Measurements from ENCODE around the gene SHC3.

SHC3 gene

DNA sequence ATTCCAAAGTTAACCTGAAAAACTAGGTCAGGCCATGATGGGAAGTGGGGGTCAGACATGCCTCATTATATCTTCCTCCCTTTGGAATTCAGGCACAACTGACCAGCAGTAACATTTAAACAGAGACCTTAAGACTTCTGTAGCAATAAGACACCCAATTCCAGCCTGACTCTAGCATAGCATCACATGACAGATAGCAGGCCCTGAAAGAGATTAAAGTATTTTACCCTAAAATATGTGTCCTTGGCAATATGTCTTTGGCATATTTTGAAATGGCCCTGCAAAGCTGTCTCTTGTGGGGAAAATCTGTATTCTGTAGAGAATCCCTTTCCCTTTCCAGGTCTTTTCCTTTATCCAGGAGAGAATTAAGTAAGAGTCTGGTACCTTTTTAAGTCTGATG is 153.1 kb downstream of the SHC3 start:
- in situ Hi-C loops (cut with HindIII; ENCODE audit: low sequenced_read_pairs): no loop called here
- DNase-seq (ENCODE audit: low read depth): no peak
- TF ChIP-seq, protein P1, sequence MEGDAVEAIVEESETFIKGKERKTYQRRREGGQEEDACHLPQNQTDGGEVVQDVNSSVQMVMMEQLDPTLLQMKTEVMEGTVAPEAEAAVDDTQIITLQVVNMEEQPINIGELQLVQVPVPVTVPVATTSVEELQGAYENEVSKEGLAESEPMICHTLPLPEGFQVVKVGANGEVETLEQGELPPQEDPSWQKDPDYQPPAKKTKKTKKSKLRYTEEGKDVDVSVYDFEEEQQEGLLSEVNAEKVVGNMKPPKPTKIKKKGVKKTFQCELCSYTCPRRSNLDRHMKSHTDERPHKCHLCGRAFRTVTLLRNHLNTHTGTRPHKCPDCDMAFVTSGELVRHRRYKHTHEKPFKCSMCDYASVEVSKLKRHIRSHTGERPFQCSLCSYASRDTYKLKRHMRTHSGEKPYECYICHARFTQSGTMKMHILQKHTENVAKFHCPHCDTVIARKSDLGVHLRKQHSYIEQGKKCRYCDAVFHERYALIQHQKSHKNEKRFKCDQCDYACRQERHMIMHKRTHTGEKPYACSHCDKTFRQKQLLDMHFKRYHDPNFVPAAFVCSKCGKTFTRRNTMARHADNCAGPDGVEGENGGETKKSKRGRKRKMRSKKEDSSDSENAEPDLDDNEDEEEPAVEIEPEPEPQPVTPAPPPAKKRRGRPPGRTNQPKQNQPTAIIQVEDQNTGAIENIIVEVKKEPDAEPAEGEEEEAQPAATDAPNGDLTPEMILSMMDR (IDR thresholded peaks at IDR 0.05; ENCODE audit: low read depth, low read length, missing control alignments): no peak

DNA sequence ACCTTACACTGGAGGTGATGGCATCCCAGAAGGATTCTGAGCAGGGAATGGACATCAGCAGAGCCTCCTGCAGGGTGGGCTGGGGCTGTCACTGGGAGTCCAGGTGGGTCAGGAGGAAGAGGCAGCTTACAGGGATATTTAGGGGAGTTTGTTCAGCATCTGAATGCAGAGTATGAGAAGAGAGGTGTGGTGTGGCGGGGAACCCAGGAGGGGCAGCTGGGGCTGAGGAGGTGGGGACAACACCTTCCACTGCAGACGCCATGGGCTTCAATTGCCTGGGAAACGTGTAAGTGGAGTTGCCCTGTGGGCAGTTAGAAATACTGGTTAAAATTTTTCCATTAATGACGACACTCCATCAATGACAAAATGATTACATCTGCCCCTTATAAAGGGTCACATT is 153.9 kb downstream of the SHC3 start:
- no peak for DNase-seq (ENCODE audit: low read depth)
- TF ChIP-seq, protein P1 (IDR thresholded peaks at IDR 0.05; ENCODE audit: low read depth, low read length, missing control alignments): no peak
- in situ Hi-C loops (cut with HindIII; ENCODE audit: low sequenced_read_pairs): no loop called here
- no peak overlapping the region for H3K4me3 ChIP-seq (ENCODE audit: low read depth, low read length)

More for the DNA sequence above, 153.1 kb downstream of the SHC3 start:
- H3K4me3 ChIP-seq (ENCODE audit: low read depth, low read length): no peak overlapping the region

DNA sequence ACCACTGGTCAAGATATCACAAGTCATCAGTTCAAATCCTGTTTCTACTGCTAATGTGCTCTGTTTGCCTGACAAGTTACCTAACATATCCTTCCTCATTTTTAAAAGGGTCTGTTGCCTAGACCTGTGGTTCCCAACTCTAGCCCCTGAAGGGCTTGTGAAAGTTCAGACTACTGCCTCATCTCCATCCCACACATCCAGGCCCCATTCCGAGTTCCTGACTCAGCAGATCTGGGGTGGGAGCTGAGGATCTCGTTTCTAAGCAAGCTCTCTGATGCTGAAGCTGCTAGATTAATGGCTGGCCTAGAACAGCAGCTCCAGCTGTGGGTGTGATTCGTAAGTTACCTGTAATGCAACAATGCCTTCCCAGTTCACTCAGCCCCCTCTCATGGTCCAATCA is 154.9 kb downstream of the SHC3 start:
- in situ Hi-C loops (cut with HindIII; ENCODE audit: low sequenced_read_pairs): no loop called here
- no peak for DNase-seq (ENCODE audit: low read depth)
- TF ChIP-seq, protein P1 (IDR thresholded peaks at IDR 0.05; ENCODE audit: low read depth, low read length, missing control alignments): no peak
- no peak overlapping the region for H3K4me3 ChIP-seq (ENCODE audit: low read depth, low read length)

DNA sequence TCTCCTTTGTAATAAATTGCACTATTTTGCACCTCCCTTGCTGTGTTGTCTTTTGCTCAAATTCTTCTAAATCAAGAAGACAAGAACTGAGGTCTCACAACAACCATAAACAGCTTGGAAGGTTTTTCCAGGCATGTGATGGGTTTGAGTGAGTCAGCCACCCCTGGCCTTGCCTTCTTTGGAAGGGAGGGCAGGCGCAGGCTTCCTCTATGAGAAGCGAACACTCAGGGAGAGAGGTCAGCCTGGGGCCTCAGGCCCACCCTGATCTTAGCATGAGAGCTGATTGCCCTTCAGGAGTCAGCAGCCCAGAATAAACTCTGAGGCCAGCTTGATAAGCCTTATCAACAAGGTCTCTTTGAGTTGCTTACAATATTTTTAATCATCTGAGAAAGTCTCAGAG is 155.7 kb downstream of the SHC3 start:
- no peak for DNase-seq (ENCODE audit: low read depth)
- TF ChIP-seq, protein P1 (IDR thresholded peaks at IDR 0.05; ENCODE audit: low read depth, low read length, missing control alignments): no peak
- in situ Hi-C loops (cut with HindIII; ENCODE audit: low sequenced_read_pairs): no loop called here
- no peak overlapping the region for H3K4me3 ChIP-seq (ENCODE audit: low read depth, low read length)

GRCh38 chr9:89022001-89022759 is 156.4 kb downstream of the SHC3 start:
- DNase-seq (ENCODE audit: low read depth): no peak
- no peak overlapping the region for H3K4me3 ChIP-seq (ENCODE audit: low read depth, low read length)
- in situ Hi-C loops (cut with HindIII; ENCODE audit: low sequenced_read_pairs): no loop called here
- TF ChIP-seq, protein P1 (IDR thresholded peaks at IDR 0.05; ENCODE audit: low read depth, low read length, missing control alignments): no peak

- in situ Hi-C loops (cut with HindIII; ENCODE audit: low sequenced_read_pairs): no loop called here
- peak; percentile 87 for DNase-seq (ENCODE audit: low read depth)
- TF ChIP-seq, protein P1 (IDR thresholded peaks at IDR 0.05; ENCODE audit: low read depth, low read length, missing control alignments): no peak
- no peak overlapping the region for H3K4me3 ChIP-seq (ENCODE audit: low read depth, low read length)
These were observed 157.3 kb downstream of the SHC3 start for GRCh38 chr9:89021154-89021803.

Measured in astrocyte of the cerebellum (primary cell).